NCI-H69 (cell line): Measurements from ENCODE around the gene MRFAP1L1.
"Not testable (repeated sequence)": the region's sequence is repeated elsewhere in the genome, so short reads cannot be mapped to it uniquely, and the experiment has no call there.

Experiments
- DNase-seq: peaks from one replicate; lab custom pipeline; 2025; lab: John Stamatoyannopoulos, UW

MRFAP1L1 gene

DNA sequence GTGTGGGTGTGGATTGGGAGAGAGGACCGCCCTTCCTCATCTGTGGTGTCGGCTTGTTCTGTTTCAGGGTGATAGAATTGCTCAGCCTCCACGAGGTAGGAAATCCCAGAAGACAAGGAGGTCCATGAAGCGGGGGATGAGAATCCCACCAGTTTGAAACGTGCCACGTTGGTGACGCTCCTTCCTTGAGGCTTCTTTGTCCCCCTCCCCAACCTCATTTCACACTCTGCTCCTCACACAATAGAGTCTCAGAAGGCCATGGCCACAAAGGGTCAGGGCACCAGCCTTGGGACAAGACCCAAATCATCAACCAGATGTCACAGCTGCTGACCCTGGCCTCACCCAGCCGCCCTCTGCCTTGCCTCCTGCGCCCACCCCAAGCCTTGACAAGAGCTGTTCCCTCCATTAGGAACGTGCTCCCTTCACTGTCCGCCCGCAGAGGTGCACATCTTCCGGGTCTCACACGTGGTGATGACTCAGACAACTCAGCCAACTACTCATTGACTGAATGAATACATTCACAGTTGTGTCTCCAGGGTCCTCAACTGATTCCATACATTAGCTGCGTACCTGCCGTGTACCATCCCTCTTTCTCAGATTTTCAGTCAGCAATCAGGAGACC is 24.6 kb upstream of the MRFAP1L1 start:
- DNase-seq = no peak

DNA sequence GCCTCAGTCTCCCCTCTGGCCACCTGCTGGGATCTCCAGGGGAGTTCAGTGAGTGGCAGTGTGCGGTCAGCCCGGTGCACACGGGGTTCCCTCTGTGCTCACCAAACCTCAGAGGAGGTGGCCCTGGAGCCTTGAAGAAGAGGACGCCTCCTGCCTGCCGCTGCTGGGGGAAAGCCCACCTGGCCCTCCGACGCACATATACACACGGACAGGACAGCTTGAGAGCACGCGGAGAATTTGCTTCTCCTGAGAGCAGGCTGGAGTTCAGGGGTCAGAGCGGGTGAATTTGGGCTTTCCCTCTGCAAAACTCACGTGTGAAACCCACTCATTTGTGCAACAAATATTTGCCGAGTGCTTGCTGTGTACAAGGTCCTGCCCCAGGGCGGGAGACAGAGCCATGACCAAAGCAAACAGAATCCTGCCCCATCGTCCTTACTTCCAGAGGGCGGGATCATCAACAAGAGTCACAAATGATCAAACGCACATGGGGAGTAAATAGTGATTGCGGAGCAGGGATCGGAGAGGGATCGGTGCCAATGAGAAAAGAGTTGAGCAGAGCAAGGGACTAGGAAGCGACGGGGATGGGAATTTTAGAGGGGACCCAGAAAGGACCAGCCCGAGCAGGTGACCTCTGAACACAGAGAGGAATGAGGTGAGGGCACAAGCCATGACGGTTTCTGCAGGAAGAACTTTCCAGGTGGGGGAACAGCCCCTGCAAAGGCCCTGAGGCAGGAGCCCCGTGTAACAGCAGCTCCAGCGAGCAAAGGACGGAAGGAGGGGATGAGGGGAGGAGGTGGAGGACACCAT is 23.9 kb upstream of the MRFAP1L1 start:
- DNase-seq = no peak

DNA sequence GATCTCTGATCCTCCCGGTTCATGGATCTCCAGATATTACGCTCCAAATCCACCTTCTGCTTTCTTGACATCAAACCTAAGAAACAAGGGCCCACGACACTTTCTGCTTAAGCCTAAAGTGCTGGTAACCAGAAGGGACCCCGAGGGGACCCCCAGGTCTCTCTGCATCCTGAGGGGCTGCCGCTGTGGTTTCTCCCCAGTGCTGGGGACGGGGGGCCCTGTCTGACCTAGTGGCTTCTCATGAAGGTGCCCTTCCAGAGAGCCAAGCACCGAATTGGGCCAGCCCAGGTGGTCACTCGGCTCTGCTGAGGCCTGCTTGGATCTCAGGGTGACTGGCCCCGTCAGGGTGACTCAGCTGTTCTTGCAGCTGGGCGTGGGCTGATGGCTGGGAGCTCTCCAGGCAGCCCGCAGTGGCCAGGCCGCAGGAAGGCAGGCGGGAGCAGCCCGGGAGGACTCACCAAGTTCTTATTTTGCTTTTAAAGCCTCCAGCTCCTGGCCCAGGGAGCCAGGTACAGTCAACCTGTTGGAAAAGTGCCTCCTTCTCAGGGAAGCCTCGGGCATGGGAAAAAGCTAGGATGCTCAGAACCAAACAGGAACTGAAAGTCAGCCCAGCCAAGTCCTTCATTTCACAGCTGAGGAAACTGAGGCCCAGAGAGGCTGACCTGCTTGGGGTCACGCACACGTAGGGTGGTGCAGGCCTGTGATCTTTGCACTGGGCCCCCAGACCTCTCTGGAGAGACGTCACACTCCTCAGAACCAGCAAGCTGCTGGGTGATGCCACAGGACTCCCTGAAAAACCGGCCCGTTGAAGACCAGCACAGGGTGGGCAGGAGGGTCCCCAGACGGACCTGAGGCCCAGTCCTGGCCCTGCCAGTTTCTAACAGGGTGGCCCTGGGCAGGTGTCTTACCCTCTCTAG is 23.0 kb upstream of the MRFAP1L1 start:
- no peak for DNase-seq

DNA sequence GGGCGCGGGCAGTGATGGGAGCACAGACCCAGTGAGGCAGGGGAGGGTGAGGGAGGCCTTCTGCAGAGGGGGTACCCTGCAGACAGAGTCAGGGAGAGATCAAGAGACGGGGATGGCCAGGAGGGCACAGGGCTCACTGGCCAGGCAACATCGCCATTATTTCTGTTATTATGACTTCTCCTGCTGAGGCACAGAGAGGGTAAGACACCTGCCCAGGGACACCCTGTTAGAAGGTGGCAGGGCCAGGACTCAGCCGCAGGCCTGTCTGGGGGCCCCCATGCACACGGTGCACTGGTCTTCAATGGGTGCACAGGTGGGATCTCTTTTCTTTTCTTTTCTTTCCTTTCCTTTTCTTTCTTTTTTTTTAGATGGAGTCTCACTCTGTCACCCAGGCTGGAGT is 22.1 kb upstream of the MRFAP1L1 start:
- DNase-seq = no peak

DNA sequence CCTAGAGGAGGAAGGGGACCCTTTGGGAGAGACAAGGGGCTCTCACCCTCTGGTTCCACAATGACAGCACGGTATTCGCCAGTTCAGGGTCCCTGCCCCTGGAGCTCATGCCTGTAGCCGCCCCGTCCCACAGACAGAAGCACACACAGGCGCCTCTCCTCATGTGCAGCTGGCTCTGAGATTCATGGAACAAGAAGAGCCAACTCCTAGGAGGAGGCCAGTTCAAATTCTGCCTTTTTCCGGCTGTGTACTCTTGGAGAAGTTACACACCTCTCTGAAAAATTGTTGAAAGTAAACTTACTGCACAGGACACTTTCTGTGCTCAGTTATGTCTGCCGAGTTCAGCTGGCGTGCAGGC is 21.6 kb upstream of the MRFAP1L1 start:
- DNase-seq = no peak

DNA sequence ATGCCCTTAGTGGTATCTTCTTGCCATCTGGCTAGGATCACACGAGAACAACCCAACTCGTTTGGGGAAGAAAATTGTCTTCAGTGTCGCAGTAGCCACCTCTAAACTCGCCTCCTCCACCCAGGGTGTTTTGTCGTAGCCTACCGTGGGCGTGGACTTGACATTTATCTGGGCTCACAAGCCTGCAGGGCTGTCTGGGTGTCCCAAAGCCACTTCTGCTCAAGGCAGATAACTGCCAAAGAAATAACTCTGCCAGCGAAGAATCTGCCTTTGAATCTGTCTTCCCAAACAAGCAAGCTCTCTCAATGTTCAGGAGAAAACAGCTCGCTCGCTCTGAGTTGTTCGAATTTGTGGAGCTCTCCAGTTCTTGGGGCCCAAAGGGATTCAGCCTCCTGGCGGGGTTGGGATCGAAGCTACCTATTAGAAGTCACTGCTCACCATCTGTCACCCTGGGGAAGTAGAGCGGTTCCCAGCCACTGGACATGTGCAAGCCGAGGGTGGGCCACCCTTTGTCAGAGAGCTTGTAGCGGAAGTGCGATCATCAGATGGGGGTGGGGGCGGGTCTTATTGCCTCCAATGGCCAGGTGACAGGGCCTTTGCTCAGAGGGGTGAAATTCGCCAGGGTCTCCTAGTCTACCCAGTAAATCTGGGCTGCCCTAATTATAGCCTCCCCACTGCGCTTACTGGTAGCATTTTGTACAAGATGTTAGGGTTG is 21.1 kb upstream of the MRFAP1L1 start:
- peak; percentile 43 for DNase-seq

DNA sequence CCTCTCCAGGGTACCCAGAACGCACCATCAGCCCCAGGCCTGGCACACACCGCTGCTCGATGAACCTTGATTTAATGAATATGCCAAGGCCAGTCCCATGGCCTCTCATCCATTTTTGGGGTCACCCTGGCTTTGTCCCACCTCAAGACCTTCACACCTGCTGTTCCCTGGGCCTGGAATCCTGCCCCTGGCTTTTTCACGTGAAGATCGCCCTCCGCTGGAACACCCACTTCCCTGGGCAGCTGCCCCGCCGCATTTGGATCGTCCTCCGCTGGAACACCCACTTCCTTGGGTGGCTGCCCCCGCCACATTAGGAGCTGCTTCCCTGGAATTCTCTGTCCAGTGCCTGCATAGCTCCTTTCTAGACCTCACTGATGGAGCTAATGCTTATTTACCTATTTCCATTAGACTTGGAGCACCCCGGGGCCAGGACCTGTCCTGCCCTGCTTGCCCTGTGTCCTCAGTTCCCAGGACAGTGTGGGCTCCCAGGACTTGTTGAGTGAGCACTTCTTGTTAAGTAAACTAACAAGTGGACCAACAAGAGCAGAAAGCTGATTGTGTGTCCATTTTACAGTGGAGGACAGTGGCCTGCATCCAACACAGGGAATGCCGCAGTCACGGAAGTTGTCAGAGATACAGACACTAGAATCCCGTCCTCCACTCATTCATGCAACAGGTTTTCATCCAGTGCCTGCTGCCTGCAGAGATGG is 18.8 kb upstream of the MRFAP1L1 start:
- no peak for DNase-seq

DNA sequence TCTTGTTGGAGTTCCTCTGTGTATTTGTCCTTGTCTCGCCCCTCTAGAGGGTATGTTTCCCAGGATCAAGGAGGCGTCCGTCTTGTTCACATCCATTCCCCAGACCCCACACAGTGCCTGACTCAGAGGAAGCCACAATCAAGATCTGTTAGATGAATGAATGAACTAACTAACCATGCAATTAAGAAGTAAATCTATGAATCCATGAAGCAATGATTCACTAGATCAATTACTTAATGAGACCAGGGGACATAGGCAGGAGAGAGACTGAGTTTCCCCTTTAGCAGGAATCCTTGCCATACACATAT is 18.2 kb upstream of the MRFAP1L1 start:
- DNase-seq = no peak

DNA sequence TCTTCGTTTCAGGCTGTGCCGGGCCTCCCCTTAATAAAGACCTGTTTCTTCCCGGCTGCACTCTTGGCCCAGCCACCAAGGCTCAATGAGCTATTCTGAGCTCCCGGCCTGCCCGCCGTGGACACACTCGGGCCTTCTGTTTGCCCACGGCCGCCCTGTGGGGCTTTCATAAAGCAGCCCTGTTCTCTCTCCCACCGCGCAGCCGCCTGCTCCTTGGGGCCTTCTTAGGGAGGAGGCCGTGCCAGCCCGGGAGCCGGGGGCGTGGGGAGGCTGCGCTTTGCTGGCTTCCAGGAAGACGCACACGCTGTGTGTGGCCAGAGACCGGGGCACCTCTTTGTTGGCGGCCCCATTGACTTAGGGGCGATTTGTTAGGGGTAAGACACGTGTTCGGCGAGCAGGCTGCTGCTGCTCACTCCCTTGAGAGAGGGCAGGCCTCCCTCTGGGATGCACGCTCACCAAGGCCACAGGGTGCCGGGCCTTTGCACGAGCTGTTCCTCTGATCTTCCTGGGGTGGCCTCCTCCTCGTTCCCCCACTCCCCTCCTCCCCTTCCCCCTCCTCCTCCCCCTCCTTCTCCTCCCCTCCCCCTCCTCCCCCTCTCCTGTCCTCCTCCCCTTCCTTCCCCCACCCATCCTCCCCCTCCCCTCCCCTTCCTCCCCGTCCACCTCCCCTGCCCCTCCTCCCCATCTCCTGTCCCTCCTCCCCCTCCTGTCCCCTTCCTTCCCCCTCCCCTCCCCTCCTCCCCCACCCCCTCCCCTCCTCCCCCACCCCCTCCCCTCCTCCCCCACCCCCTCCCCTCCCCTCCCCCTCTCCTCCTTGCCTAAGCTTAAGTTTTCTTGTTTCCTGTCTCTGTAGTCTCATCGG is 17.6 kb upstream of the MRFAP1L1 start:
- no peak for DNase-seq

DNA sequence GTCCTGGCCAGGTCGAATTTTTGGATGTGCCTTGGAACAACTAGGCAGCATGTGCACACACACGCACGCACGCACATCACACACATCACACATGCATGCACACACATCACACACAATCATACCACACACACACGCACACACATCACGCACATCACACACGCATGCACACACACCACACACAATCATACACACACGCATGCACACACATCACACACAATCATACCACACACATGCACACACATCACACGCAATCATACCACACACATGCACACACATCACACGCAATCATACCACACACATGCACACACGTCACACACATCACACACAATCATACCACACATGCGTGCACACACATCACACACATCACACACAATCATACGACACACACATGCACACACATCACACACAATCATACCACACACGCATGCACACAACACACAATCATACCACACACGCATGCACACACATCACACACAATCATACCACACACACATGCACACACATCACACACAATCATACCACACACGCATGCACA is 15.8 kb upstream of the MRFAP1L1 start:
- DNase-seq = not testable (repeated sequence)

DNA sequence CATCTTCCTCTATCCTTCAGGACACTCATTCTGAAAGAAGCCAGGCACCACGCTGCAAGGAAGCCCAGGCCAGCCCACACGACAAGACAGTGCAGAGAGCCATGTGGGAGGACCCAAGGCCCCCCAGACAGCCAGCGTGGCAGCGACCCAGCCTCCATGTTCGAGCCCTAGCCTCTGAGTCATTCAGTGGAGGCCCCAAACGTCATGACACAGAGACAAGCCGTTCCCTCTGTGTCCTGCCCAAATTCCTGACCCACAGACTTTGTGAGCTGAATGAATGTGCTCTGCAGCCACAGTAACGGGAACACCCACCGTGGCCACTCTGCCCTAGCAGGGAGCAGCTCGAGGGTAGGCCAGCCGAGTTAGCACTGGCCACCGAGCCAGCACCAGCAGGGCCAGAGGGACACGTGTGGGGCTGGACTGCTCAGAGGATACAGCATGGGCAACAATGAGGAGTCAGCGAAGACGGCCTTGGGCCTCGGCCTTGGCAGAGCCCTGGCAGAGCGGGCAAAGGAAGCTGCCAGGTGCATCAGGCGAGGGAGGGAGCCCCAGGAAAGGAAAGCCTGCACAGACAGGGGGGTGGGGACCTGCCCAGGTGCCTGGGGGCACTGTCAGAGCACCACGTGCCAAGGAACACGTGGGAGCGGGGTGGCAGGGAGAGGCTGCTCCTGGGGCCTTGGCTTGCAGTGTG is 14.9 kb upstream of the MRFAP1L1 start:
- no peak for DNase-seq

DNA sequence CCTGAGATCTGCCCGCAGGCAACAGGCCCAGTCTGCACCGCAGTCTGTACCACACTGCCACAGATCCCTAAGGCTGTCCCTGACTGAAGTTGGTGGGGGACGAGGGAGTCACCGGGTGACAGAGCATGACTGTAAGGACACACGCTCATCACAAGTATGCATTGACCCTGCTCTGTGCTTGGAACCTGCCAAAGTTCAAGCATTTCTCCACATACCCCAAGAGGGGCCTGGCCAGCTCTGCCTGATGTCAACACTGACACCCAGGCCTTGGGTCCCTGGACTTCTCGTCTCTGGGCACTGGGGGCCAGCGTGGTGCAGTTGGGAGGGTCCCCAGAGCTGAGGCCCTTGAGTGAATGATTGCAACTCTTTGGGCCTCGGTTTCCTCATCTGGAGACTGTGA is 14.2 kb upstream of the MRFAP1L1 start:
- DNase-seq = no peak

DNA sequence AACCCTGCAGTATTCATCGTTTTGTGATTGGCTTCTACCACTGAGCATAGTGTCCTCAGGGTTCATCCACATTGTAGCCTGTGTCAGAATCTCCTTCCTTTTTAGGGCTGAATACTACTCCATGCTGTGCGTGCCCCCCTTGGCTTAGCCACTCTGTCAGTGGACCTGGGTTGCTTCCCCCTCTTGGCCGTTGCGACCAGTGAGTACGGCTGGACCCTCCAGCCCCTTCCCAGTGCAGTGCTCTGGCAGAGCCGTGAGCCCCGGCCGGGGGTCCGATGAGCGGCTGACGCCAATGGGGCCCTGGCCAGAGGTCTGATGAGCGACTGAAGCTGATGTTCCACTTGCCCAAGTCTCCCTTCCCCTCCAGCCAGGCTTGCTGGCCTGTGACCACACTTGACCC is 13.2 kb upstream of the MRFAP1L1 start:
- DNase-seq = no peak

DNA sequence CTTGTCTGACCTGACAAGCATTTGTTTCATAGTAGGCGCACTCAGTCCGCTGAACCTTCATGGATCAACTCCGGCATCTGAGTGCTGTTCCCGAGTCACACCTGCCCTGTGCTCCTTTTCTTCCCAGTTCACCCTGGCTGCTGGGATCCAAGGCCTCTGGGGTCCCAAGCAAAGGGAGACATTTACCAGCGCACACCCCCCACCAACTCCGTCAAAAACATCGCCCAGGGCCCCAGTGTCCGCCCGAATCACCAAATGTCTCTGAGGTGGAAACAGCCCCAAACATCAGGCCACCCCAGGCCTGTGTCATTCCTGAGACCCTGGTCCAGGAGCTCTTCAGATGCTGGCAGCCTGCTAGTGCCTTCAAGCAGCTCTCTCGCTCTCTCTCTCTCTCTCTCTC is 11.5 kb upstream of the MRFAP1L1 start:
- no peak for DNase-seq

DNA sequence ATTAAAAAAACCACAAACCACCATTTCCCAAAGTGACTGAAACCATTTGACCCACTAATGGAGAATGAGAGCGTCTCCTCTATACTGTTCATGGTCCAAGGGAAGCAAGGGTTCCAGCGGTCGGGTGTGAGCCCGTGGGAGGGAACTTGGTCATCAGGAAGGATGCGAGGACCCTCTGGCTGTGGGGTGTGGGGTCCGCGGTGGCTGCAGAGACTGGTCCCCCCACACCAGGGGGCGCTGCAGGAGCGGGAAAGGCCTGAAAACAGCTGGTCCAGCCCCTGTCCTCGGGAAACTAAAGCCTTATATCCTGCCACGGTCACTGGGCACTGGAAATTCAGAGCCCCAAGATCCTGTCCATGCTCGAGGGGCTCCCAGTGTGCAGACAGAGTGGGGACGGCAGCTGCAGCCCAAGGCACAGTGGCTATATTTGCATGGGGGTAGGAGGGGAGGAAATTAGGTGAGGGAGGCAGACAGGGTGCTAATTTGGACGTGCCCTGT is 10.6 kb upstream of the MRFAP1L1 start:
- peak; percentile 69 for DNase-seq

DNA sequence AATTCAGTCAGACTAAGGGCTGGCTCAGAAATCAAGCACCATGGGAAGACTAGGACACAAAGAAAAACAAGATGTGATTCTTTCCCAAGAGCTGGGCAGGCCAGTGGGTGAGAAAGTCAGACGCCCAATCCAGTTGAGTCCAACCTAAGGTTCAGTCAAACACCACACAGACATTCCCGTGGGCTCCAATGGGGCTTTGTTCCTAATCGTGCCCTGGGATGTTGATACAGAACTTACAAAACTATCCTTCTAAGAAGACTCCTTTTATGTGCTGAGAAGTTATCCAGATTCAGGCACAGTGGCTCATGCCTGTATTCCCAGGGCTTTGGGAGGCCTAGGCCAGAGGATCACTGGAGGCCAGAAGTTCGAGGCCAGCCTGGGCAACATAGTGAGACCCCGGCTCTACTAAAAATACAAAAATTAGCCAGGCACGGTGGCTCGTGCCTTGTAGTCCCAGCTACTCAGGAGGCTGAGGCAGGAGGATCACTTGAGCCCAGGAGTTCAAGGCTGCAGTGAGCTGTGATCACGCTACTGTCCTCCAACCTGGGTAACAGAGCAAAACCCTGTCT is 10.0 kb upstream of the MRFAP1L1 start:
- DNase-seq = no peak

DNA sequence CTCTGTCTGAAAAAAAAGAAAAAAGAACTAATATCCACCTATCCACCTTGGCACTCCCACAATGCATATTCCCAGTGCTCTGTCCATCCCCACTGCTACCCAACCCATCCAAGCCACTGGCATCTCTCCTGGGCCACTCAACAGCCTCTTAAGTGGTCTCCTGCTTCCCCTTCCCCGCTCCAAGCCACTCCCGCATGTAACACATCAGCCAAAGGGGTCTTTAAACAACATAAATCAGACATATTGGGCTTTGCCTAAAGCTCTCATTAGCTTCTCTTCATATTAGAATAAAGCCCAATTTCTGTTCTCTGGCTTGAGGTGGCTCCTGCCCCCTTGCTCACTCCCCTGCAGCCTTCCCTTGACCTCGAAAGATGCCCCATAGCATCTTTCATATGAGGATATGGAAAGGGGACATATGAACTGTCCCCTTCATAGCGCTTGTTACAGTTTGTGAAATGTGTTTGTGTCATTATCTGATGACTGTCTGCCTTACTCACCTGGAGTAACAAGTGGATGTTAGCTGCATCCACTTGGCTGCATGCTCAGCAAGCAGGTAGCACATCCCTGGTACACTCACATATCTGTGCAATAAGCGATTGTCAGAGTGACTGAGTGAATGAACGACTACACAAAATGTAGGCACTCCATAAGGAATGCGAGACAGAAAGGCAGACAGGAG is 9.4 kb upstream of the MRFAP1L1 start:
- DNase-seq = no peak

DNA sequence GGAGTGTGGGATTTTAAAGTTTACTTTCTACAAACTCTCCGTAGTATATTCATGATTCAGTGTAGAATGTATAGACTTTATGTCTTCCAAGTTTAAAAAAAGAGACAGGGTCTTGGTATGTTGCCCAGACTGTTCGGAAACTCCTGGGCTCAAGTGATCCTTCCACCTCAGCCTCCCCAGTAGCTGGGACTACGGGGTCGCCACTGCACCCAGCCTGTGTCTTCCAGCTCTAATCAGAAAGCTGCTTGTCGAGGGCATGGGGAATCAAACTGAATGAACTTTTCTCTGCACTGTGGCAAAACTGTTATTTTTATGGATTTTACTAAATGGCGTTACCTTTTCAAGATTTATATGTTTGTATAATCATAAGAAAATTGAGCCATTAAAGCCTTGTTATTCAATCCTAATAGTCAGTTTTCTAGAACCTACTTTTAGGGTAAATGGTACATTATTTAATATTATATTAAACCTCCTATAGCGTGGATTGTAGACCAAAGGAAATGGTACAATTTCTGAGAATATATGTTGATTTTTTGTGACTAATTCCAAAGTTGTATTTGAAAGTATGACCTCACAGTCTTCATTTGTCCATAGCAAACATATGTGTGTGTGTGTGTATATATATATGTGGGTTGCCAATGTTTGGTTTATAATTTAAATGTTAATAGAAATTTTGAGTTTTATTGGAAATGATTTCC is 7.4 kb upstream of the MRFAP1L1 start:
- no peak for DNase-seq
